GM21723 (cell line): ENCODE data around the gene IFI27.
"Not testable (repeated sequence)": the region's sequence is repeated elsewhere in the genome, so short reads cannot be mapped to it uniquely, and the experiment has no call there.

Experiments used
- ATAC-seq: cut with Tn5 transposase; IDR thresholded peaks from one replicate; pipeline ENCODE4 v1.9.1; 2021; ENCODE audit warnings: mild to moderate bottlenecking, moderate library complexity; ENCODE audit not compliant: unreplicated experiment

Gene IFI27

GRCh38 chr14:94110552-94111181, at the start of gene IFI27:
IFI27 (plus strand) TSS chr14:94110736.
- no peak for ATAC-seq

- no peak for ATAC-seq
Observed at GRCh38 chr14:94062344-94062940, 48.1 kb upstream of the IFI27 start.

- no peak for ATAC-seq
Observed at GRCh38 chr14:94066089-94066676, 44.4 kb upstream of the IFI27 start.

GRCh38 chr14:94072076-94072475, 38.5 kb upstream of the IFI27 start:
- ATAC-seq, result not testable (repeated sequence)

- ATAC-seq, result no peak
Observed at GRCh38 chr14:94074534-94074933, 36.0 kb upstream of the IFI27 start.

GRCh38 chr14:94075008-94075407, 35.5 kb upstream of the IFI27 start:
- ATAC-seq, result no peak

GRCh38 chr14:94077111-94077821, 33.3 kb upstream of the IFI27 start:
- ATAC-seq, result no peak

- ATAC-seq, result no peak
Observed at GRCh38 chr14:94077823-94078222, 32.7 kb upstream of the IFI27 start.

GRCh38 chr14:94079891-94080620, 30.5 kb upstream of the IFI27 start:
- no peak for ATAC-seq

- peak; percentile 99 for ATAC-seq
Observed at GRCh38 chr14:94080621-94081385, 29.7 kb upstream of the IFI27 start, which contains the start of the genes DDX24 and IFI27L1. DDX24 (minus strand) TSS chr14:94081202; CDS start chr14:94079742, 1,460 bp downstream. IFI27L1 (plus strand) TSS chr14:94081310; CDS start chr14:94096938, 15,628 bp downstream.

- ATAC-seq, result peak; percentile 27
Observed at GRCh38 chr14:94081386-94081820, 29.1 kb upstream of the IFI27 start.

GRCh38 chr14:94087891-94088290, 22.6 kb upstream of the IFI27 start:
- ATAC-seq, result no peak

- no peak for ATAC-seq
Observed at GRCh38 chr14:94088516-94088915, 22.0 kb upstream of the IFI27 start.

- no peak for ATAC-seq
Observed at GRCh38 chr14:94089479-94089878, 21.1 kb upstream of the IFI27 start.

- ATAC-seq, result no peak
Observed at GRCh38 chr14:94093418-94093817, 17.1 kb upstream of the IFI27 start.

- no peak for ATAC-seq
Observed at GRCh38 chr14:94097091-94097490, 13.4 kb upstream of the IFI27 start.

GRCh38 chr14:94098326-94098992, 12.1 kb upstream of the IFI27 start:
- no peak for ATAC-seq

- no peak for ATAC-seq
Observed at GRCh38 chr14:94099006-94099405, 11.5 kb upstream of the IFI27 start.

- no peak for ATAC-seq
Observed at GRCh38 chr14:94100847-94101246, 9.7 kb upstream of the IFI27 start.

GRCh38 chr14:94101748-94102147, 8.8 kb upstream of the IFI27 start:
- no peak for ATAC-seq
